Gastrocnemius medialis (tissue), 4 donors: ENCODE measurements around the gene BDH2.

Experiments
- CTCF ChIP-seq, 5 experiments: fragments of 450-650 bp in 3 of 5; fragments of 200-600 bp in 2 of 5; sonication (generic) in 2 of 5; IDR thresholded peaks in 4 of 5; conservative IDR thresholded peaks in 1 of 5; 1 replicate in 4 of 5; 2 replicates in 1 of 5; pipeline ENCODE4 v1.5.1; 2016 to 2019; ENCODE audit warnings: antibody characterized with exemption in 5 of 5, mild to moderate bottlenecking in 3 of 5, moderate library complexity in 3 of 5
- POLR2A ChIP-seq, 2 donors: fragments of 450-650 bp; IDR thresholded peaks; one replicate each; pipeline ENCODE4 v1.6.1; 2017; ENCODE audit warnings: antibody characterized with exemption in 2 of 2, mild to moderate bottlenecking in 2 of 2, moderate library complexity in 2 of 2

GRCh38 chr4:103044183-103044582, 55.5 kb downstream of the BDH2 start:
- no peak for TF ChIP-seq CTCF (IDR thresholded peaks at IDR 0.05 in 4 of 5, conservative IDR thresholded peaks at IDR 0.05 in 1 of 5)
- TF ChIP-seq POLR2A (IDR thresholded peaks at IDR 0.05): no peak
